Fibroblast of villous mesenchyme (primary cell): ENCODE results near the gene CBFA2T3. TPM values are rescaled to one million over a fixed set of nuclear protein-coding genes. Genes with fewer than 3 reads are reported as not detected.

Source experiments
- DNase-seq: peaks from one replicate; pipeline ENCODE4 v3.0.0-alpha.2; 2010; ENCODE audit warnings: low read depth
- H3K4me3 ChIP-seq: 2 replicates; pipeline ENCODE4 v1.5.1; 2011; ENCODE audit warnings: low read depth, mild to moderate bottlenecking, low read length
- total RNA-seq: library from RNA; depleted of rRNA; stranded (reverse); fragments of >200 nt; gene quantifications from 2 replicates; pipeline ENCODE4 v1.2.3, GENCODE V29; 2012
- TF ChIP-seq, protein P1 (sequence below): IDR thresholded peaks from 2 replicates; pipeline ENCODE4 v1.5.1; 2012; ENCODE audit warnings: low read depth, mild to moderate bottlenecking, low read length; ENCODE audit not compliant: insufficient read depth

CBFA2T3 gene
- total RNA-seq, 1 donor = not detected

DNA sequence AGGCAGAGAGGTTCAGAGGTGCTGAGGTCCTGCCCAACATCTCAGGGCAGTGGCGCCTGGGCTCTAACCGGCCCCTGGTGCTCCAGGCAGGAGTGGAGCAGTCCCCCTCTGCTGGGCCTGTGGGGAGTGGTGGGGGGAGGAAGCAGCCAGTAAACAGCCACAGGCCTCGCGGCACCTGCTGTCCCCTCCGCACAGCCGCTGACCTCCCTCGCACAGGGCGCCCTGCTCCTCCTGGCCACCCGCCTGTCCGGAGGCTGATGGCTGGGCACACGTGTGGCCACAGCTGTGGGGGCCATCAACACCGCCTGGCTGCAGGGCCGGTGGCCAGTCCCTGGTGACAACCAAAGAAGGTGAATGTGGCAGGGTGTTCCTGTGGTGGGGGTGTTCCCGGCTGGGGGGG lies 73.7 kb downstream of the CBFA2T3 start:
- no peak for DNase-seq
- TF ChIP-seq, protein P1, sequence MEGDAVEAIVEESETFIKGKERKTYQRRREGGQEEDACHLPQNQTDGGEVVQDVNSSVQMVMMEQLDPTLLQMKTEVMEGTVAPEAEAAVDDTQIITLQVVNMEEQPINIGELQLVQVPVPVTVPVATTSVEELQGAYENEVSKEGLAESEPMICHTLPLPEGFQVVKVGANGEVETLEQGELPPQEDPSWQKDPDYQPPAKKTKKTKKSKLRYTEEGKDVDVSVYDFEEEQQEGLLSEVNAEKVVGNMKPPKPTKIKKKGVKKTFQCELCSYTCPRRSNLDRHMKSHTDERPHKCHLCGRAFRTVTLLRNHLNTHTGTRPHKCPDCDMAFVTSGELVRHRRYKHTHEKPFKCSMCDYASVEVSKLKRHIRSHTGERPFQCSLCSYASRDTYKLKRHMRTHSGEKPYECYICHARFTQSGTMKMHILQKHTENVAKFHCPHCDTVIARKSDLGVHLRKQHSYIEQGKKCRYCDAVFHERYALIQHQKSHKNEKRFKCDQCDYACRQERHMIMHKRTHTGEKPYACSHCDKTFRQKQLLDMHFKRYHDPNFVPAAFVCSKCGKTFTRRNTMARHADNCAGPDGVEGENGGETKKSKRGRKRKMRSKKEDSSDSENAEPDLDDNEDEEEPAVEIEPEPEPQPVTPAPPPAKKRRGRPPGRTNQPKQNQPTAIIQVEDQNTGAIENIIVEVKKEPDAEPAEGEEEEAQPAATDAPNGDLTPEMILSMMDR = no peak
- H3K4me3 ChIP-seq = no peak overlapping the region

DNA sequence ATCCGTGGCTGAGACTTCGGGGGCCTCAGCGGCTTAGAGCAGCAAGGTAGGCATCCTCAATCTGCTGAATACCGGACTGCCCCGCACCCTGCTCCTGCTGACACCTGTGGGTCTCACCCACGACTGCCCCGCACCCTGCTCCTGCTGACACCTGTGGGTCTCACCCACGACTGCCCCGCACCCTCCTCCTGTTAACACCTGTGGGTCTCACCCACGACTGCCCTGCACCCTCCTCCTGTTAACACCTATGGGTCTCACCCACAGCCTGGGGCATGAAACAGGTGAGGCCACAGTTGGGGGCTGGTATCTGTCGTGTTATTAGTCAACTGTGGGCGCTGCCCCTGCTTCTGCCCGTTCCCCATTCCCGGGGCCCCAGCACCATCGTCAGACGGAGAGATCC lies 74.3 kb downstream of the CBFA2T3 start:
- no peak for DNase-seq
- no peak overlapping the region for H3K4me3 ChIP-seq
- TF ChIP-seq, protein P1 = no peak

DNA sequence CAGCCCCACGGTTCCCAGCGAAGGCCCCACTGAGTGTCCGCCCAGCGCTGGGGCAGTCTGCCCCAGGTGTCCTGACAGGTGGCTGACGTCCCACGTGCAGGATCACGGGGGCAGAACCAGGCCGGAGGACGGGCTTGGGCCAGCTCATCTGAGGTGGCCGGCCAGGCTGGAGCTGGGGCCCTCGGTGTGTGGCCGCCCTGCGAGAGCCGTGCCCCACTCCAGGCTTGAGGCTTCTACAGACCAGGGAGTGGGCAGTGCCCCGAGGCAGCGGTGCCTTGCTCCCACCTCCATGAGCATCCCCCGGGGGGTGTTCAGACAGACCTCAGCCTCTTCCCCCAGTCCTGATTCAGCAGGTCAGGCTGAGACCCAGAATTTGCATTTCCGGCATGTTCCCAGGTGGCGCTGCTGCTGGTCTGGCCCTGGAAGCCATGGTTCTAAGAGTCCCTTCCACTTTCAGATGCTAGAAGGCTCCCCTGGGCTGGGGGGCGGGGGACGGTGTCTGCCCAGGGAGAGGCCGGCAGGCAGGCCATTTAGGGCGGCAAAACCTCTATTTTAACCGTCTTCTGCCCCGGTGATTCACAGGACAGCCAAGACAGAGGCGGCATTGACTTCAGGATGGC lies 75.2 kb downstream of the CBFA2T3 start:
- no peak for DNase-seq
- no peak overlapping the region for H3K4me3 ChIP-seq
- TF ChIP-seq, protein P1 = no peak

DNA sequence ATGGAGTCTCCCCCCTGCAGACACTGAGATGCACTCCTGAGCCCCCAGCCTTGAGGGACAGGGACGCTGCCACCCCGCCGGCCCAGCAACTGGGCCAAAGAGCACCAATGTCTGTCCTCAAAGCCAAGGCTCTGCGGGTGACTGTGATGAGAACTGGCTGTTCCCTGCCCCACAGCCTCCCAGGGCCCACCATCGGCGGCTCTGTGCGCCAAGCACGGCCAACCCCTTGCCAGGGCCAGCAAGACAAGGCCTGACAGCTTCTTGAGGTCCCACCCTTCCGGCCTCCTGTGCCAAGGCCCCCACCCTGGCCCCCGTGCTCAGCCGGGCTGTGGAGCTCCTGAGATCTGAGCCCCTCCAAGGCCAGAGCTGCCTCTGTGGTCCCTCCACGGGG lies 76.3 kb downstream of the CBFA2T3 start:
- DNase-seq = no peak
- no peak overlapping the region for H3K4me3 ChIP-seq
- TF ChIP-seq, protein P1 = no peak

DNA sequence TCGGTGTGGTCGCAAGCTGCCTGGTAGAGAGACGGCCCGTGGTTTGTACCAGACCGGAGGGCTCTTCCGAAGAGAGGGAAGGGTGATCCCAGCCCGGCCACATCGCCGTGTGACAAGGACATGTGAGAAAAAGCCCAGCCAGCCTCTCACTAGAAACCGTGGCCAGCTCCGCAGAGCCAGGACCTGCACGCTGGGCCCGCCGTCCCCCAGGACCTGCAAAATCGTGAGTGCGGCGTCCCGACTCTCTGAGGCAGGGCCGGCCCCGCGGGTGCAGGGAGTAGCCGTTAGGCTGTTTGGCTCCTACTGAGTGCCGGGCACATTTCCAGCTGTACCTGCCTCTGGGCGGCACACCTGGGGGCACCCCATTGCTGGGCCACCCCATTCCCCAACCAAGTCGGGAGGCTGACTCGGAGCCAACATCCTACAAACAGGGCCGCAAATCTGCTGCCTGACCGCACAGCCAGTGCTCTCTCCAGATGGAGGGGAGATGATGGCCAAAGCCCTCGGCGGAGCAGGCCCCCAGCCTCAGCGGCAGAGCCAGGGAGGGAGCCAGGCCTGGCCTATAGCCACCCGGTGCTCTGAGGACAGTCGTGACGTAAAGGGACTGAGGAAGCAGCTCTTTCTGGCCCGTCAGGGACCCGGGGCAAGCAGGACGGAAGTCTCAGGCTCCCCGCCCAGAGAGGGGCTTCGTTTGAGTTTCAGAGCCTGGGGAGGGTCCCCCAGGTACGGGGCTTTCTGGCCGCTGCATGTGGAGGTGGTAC lies 76.9 kb downstream of the CBFA2T3 start:
- no peak overlapping the region for H3K4me3 ChIP-seq
- DNase-seq = no peak
- TF ChIP-seq, protein P1 = no peak

DNA sequence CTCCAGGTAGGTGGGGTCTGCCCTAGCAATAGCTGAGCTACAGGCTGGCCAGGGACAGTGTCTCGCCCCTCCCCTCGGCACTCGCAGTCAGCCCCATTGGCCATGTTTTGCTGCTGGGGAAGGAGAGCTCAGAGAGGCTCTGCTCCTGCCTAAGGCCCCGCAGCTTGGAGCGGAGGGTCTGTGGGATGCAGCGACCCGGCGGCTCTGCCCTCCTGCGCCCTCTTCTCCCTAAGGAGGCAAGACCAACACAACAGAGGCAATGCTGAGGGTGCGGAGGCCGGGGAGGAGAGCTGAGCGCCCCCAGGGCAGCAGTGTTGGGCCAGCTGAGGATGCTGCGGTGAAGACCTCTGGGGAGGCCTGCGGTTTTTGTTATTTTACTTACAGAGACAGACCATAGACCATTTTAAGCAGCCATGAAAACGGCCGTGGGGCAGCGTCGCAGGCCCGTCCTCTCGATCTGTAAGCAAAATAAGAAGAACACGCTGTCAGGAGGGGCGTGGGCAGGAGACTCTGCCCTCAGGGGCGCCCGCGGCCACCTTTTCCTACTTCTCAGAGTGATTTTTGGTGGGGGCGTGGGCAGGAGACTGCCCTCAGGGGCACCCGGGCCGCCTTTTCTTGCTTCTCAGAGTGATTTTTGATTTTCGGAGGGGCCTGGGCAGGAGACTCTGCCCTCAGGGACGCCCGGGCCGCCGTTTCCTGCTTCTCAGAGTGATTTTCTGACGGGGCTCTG lies 79.1 kb downstream of the CBFA2T3 start:
- TF ChIP-seq, protein P1 = no peak
- no peak for DNase-seq
- no peak overlapping the region for H3K4me3 ChIP-seq
